Amniotic stem cell (primary cell): ENCODE data around the gene ZNF776.
"Not testable (repeated sequence)": the region's sequence is repeated elsewhere in the genome, so short reads cannot be mapped to it uniquely, and the experiment has no call there.

ENCODE experiments used
- DNase-seq: peaks from one replicate; lab custom pipeline; 2025; lab: John Stamatoyannopoulos, UW

Gene ZNF776

DNA sequence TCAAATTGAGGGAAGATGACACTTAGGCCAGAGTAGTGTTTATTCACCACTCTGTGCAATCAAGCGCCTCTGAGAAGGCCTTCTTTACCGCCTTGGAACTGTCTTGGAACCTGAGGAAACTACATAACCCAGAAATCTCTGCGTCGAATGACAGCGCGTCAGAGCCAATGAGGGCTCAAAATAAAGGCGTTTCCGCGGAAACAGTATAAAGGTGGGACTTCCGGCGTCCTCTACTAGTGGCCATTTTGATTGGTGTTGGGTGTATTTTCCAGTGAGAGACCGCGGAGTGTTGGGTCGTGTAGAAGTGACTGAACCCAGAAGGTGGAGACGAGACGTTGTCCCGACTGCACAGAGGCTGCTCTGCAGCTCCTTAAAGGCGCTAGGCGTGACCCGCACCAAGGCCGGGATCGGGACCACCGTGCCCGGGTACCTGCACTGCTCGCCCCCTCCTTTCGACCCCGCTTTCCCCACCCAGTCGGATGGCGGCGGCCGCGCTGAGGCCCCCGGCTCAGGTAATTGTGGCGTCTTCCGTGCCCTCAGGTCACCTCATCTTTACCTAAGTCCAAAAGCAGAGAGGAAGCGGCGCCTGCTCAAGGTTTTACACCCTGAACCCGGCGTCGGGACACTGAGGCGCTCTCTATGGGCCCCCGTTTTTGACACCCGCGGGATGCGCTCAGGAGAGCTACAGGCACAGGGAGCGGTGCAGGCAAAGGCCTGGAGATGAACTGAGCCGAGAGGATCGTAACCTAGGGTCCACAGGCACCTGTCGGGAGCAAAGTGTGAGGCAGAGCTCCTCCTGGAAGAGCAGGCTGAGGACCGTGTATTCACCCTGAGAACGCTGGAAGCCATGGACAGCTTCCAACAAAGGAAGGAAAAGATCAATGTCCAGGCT is at the start of gene ZNF776:
Gene ZNF776 (plus strand): TSS at position 236 of the 892 bp plus-strand sequence. CDS start 244 bp downstream, at position 480.
- peak; percentile 74 for DNase-seq

DNA sequence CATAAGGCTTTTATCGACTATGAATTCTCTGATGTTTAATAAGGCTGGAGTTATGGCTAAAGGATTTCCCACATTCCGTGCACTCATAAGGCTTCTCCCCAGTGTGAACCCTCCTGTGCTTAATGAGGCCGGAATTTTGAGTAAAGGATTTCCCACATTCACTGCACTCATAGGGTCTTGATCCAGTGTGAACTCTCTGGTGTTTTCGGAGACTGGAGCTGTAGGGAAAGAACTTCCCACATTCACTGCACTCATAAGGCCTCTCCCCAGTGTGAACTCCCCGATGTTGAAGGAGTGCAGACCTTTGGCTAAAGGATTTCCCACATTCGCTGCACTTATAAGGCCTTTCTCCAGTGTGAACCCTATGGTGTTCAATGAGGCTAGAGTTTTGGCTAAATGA is 45.0 kb upstream of the ZNF776 start:
- DNase-seq, result no peak

DNA sequence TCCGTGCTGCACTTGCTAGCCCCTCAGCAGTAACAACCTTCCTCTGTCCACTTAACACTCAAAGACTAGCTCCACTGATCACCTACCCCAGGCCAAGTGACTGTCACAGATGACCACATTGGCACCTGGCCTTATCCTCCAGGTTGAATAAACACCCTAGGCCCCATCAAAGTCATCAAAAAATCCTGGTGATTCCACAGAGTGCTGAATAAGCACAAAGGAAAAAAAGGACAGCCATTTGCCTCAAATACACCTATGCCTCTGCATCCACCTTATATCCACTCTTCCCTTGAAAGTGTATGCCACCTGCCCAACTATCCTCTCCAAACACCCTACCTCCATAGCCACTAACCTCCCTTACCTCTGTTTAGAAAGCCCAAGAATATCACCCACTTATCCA is 40.3 kb upstream of the ZNF776 start:
- no peak for DNase-seq

DNA sequence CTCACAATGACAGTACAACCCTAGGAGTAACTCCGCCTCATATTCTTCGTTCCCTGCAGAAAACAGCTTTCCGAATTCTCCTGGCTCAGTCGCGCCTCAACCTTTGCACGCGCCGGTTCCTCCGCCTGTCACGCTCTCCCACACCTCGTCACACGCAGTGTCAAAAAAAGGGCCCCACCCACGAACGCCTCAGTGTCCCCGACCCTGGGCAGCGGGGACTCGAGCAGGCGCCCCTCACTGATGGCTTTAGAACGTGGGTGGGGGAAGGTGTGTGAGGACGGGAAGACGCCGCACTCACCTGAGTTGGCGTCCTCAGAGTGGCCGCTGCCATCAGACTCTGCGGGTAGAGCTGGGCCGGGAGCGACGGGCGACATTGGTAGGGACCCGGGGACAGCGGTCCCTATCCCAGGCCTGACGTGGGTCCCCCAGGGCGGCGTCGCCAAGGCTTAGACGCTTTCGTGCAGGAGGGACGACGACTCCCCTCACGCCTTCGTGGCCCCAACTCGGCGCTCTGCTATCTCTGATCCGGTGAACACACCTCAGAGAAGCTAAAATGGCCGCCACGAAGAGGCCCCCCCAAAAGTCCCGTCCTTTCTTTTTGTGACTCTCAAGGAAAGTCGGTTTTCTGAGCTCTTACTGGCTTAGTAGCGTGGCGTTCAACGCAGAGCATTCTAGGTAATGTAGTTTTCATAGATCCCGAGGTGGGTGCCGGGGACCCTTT is 37.8 kb upstream of the ZNF776 start, which contains the start of gene ZNF154:
Gene ZNF154 (minus strand): TSS at position 564 of the 721 bp plus-strand sequence. CDS start 233 bp downstream, at position 331.
- DNase-seq, result no peak

DNA sequence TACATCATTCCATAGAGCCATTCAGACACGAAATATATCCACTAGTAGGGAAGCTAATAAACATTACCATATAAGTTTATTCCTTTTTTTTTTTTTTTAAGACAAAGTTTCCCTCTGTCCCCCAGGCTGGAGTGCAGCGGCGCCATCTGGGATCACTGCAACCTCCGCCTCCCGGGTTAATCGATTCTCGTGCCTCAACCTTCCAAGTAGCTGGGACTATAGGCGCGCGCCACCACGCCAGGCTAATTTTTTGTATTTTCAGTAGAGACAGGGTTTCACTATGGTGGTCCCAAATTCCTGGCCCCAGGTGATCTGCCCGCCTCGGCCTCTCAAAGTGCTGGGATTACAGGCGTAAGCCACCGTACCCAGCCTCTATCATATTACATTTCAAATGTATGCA is 37.0 kb upstream of the ZNF776 start:
- no peak for DNase-seq

DNA sequence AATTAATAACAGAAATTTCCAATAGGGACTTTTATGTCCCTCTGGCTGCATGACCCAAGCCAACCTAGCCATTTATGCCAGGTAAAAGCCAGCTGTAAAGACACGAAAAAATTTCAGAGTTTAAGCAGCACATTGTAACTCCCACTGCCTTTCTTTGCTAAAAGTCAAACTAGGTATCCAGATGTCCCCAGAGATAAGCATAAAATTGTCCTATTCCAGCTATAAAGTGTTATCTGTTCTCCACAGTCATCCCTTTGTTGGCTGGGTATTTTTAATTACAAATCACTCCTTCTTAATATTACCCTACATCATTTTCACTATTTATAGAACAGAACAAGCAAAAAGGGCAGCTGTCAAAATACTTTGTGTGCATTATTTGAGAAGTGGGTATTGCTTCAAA is 34.4 kb upstream of the ZNF776 start:
- no peak for DNase-seq

DNA sequence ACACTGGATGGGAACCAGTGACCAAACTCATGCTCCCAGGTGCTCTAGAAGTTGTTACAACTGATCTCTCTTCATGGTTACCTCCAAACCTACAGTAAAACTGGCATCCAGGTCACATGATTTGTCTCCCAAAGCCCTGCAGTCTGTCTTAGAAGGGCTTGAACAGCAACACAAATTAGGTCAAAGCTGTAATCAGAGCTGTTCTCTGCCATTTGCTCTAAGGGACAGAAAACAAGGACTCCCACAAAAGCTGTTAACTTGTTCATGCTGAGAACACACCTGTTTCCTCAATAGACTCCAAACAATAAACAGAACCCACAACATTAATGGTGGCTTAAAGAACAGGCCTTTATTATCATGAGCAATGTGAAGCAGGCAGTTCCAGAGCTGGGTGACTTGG is 27.2 kb upstream of the ZNF776 start:
- no peak for DNase-seq

DNA sequence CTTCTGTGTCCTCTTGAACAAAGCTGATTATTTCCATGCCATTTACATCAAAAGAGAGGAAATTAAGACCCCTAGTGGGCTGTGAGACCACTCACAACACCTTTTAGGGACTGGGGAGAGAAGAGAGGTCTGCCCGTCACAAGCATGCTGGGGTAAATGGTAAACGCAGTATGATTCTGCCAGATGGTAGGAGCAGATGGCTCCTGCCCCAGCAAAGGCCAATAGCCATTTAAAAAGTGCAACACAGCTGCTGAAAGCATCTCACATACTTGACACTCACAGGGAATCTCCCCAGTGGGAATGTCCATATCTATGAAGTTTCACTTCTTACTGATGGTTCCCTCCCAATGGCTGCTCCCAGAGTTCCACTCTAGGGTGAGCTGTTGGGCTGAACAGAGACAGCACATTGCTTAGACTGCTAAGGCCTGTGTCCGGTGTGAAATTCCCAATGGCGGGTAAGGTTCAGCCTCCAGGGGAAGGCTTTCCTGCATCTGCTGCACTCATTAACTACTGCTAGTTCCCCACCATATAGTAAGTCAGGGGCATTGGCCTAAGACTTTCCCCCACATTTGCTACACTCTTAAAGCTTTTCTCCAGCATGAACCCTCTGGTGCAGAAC is 26.6 kb upstream of the ZNF776 start:
- no peak for DNase-seq

DNA sequence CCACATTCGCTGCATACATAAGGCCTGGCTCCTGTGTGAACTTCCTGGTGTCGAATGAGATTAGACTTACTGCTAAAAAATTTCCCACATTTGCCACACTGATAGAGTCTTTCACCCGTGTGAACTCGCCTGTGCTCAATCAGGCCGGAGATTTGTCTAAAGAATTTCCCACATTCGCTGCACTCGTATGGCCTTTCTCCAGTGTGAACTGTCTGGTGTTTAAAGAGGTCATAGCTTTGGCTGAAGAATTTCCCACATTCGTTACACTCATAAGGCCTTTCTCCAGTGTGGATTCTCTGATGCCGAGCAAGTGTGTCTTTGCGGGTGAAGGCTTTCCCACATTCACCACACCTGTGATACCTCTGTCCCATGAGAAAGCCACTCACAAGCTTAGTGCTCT is 25.7 kb upstream of the ZNF776 start:
- no peak for DNase-seq

DNA sequence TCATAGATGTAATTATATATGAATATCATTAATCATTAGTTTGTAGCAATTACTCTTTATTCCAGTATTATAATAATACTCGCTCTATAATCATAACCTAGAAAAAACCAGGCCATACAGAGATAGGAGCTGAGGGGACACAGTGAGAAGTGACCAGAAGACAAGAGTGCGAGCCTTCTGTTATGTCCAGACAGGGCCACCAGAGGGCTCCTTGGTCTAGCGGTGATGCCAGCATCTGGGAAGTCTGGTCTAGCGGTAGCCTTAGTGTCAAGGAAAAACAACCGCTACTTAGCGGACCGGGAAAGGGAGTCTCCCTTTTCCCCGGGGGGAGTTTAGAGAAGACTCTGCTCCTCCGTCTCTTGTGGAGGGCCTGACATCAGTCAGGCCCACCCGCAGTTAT is 8.3 kb upstream of the ZNF776 start:
- DNase-seq, result not testable (repeated sequence)

DNA sequence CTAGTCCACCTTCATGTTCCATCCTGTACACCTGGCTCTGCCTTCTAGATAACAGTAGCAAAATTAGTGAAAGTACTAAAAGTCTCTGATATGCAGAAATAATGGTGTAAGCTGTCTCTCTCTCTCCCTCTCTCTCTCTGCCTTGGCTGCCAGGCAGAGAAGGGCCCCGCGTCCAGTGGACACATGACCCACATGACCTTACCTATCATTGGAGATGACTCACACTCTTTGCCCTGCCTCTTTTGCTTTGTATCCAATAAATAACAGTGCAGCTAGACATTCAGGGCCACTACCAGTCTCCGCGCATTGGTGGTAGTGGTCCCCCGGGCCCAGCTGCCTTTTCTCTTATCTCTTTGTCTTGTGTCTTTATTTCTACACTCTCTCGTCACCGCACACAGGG is 7.8 kb upstream of the ZNF776 start:
- DNase-seq, result not testable (repeated sequence)

DNA sequence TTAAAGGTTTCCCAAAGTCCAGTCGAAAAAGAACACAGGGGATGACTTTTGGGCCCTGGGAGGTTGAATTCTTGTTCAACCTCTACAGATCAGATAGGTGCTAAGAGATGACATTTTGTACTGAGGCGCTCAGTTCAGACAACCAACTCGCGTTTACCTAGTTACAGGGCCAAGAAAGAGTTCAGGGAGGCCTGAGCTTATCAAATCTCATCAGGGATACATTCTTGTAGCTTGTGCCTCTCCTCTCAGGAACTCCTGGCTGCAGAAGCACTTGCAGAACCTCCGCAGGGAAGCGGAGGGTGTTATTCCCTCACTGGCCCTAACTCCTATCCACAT is 825 bp downstream of the ZNF776 start:
- no peak for DNase-seq

DNA sequence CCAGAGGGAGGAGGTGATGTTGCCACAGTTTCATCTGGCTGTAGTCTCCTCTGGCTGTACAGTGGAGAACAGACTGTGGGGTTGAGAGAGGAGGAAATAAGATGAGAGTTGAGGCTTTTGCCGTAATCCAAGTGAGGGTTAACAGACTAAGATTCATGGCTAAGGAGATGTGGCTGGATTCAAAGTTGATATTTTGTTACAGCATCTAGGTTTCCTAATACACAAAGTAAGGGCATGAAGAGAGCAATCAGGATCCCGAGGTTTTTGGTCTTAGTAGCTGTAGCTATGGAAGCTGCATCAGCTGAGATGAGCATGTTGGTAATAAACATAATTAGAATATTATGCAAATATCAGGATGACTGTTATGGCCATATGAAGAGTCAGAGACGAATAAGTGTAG is 1.4 kb downstream of the ZNF776 start:
- no peak for DNase-seq

DNA sequence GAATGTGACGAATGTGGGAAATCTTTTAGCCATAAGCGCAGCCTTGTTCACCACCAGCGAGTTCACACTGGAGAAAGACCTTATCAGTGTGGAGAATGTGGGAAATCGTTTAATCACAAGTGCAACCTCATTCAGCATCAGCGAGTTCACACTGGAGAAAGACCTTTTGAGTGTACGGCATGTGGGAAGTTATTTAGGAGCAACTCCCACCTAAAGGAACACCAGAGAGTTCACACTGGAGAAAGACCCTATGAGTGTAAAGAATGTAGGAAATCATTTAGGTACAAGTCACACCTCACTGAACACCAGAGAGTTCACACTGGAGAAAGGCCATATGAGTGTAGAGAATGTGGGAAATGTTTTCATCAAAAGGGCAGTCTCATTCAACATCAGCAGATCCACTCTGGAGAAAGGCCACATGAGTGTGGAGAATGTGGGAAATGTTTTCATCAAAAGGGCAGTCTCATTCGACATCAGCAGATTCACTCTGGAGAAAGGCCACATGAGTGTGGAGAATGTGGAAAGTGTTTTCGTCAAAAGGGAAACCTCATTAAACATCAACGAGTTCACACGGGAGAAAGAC is 7.6 kb downstream of the ZNF776 start:
- DNase-seq, result no peak

DNA sequence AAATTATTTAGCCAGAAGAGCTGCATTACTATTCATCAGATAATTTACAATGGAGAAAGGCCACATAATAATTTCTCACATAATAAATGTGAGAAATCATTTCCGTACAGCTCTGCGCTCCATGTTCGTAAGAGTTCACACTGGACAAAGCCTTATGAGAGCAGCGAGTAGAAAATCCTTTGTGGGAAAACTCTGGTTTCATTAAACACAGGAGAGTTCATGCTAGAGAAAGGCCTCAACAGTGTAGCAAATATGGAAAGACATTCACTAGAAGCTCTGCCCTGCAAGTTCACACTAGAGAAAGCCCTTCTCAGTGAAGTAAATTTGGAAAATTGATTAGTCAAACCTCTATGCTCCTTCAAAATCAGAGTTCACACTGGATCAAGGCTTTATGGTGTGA is 8.4 kb downstream of the ZNF776 start:
- DNase-seq, result no peak

DNA sequence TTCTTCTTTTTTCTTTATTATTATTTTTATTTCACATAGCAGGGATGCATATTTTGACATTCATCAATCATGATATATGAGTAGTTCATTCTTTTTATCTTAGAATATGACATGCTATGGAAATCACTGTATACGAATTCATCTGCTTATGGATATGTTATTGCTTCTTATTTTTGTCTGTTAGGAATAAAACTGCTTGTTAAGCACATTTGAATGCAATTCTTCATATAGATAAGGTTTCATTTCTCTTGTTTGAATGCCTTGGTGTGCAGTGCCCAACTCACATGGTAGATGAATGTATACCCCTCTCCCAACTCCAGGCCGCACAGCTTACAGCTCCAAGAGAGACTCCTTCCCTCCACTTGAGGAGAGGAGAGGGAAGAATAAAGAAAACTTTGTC is 11.3 kb downstream of the ZNF776 start:
- no peak for DNase-seq

DNA sequence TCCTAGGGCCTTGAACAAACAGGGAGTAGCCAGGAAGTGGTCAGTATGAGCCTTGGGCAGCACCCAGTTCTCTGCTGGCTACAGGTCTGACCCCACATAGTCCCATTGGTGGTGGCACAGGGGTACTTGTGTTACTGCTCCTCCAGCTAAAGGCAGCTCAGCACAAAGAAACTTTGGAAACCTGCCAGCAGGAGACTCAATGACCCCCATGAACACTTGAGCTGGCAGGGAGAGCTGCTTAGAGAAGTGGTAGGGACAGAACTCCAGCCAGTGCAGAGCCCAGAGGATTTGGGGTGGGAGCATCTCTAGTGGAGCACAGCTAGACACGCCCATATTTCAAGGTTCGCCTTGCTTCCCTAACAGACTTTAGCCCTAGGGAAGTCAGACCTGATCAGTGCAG is 12.5 kb downstream of the ZNF776 start:
- DNase-seq, result no peak

DNA sequence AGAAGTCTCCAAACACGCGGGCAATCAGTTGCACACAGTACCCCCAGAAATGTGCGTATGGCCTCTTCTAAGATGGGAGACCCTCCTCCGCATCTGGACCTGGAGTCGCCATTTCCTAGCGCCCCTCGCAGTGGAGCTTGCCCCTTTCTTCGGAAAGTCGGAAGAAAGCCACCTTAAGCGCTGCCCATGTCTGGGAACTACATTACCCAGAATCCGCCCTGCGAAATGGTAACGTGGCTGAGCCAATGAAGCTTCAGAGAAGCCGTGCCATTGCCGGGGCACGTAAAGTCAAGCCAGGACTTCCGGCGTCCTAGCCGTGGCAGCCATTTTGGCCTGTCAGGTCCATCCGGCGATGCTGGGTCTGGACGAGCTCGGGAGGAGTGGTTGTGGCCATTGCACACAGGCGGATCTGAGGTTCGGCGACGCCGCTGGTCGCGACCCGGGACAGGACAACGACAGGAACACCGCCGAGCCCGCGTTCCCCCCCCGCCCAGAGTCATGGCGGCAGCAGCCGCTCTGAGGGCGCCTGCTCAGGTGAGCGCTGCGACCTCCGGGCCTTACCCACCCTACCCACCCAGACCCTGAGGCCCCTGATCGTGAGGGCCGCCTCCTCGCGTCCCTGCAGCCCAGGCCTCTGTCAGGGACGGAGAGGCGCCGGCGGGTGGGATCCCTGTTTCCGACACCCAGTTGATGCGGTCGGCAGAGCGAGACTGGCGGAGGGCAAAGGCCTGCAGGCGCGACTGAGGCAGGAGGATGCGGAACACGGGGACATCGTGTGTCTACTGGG is 22.9 kb downstream of the ZNF776 start, which contains the start of gene ZNF586:
Gene ZNF586 (plus strand): TSS at position 332 of the 787 bp plus-strand sequence. CDS start 167 bp downstream, at position 499.
- peak; percentile 88 for DNase-seq

DNA sequence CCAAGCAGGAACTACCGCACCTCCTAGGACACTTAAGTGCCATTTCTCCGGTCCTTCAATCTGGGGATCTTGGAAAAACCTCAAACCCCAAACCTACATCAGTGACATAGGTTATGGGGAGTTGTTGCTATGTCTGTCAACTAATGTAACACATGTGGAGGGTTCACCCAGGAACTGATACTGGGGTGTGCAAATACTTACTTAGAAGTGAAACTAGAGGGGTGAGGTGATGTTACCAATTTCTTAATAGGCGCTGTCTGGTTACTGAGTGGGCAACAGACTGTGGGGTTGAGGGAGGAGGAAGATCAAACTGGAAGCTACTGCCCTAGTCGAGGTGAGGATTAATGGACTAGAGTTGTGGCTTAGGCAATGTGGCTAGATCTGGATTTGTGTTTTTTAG is 24.8 kb downstream of the ZNF776 start:
- no peak for DNase-seq

DNA sequence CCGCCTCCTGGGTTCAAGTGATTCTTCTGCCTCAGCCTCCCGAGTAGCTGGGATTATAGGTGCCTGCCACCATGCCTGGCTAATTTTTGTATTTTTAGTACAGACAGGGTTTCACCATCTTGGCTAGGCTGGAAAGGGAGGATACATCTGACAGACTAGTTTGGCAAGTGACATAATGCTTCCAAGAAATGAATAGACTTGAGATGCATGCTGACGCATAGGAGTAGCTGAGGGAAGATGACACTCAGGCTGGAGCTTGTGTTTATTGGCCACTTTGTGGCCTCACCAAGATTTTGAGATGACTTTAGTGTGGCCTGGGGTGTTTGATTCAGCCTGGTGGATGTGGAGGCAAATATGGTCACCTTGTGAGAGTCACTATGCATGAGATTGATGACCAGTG is 26.9 kb downstream of the ZNF776 start:
- DNase-seq, result no peak

DNA sequence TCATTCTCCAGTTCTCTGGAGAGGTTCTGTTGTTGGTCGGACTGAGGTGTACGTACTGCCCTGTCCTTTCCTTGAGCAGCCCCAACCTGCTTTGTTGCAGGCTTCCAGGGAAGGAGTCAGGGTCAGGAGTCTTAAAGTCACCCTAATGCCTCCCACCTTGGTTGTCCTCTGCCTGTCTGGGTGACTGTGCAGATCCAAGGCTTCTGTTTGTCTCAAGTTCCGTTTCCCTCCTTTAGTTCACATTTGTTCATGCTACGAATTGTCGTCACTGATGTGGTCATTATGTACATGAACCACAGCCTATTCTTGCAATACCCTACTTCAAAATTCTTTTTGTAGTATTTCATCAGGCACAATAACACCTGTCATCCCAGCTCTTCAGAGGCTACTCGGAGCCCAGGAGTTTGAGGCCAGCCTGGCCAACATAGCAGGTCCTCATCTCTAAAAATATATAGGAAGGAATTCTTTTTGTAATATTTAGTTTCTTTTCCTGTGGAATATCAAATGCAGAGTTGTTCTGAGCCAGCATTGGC is 30.2 kb downstream of the ZNF776 start:
- no peak for DNase-seq
